AG09319 (cell line): Measurements from ENCODE around the gene IFNGR1.
A peak's percentile ranks its signal among the peaks of the same experiment; 100 is the strongest.

Experiments
- DNase-seq: peaks from one replicate; pipeline ENCODE4 v3.0.0-alpha.2; 2010; ENCODE audit warnings: low read depth; ENCODE audit errors: extremely low read depth
- TF ChIP-seq, protein P1 (sequence below): IDR thresholded peaks from 2 replicates; pipeline ENCODE4 v1.5.1; 2011; ENCODE audit warnings: low read depth, mild to moderate bottlenecking, inconsistent platforms, low read length, moderate library complexity

The IFNGR1 gene

DNA sequence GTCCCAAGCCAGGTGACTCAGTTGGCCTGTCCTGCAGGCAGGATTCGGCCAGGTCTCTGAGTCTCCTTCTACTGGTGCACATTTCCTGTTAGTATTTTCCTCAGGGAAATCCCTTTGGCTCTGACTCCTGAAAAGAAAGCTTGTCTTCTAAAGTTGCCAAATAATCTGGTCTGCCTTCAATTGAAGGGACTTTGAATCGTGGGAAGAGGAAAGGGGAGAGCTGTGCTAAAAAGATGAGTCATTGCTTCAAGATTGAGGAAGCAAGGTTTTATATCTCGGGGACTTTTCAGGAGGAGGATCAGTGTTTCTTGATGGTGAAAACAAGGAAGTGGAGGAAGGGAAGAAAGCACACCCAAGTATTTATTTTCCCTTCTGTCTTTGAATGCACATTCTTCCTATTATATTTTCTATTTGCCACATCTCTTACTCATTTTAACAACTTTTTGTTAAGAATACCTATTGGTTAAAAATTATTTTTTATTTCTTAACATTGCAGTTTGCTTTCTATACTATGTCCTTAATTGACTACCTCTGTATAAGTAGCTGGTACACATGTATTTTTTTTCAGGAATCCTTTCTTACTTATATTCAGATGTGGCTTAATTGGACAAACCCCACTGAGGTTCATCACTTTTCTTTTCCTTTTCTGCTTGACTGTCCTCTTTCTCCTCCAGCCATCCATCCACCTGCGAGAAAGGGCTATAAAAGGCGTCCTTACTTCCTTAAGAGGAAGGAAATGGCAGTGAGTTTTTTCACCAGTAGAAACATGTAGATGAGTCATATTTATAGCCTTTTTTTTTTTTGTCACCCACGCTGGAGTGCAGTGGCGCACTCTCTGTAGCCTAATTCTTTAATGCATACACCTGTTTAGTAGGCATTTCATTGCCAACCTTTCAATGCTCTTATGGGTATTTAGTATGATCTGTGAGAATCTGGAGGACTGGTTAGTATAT, 15.0 kb upstream of the IFNGR1 start:
- peak; percentile 88 for DNase-seq
- TF ChIP-seq, protein P1, sequence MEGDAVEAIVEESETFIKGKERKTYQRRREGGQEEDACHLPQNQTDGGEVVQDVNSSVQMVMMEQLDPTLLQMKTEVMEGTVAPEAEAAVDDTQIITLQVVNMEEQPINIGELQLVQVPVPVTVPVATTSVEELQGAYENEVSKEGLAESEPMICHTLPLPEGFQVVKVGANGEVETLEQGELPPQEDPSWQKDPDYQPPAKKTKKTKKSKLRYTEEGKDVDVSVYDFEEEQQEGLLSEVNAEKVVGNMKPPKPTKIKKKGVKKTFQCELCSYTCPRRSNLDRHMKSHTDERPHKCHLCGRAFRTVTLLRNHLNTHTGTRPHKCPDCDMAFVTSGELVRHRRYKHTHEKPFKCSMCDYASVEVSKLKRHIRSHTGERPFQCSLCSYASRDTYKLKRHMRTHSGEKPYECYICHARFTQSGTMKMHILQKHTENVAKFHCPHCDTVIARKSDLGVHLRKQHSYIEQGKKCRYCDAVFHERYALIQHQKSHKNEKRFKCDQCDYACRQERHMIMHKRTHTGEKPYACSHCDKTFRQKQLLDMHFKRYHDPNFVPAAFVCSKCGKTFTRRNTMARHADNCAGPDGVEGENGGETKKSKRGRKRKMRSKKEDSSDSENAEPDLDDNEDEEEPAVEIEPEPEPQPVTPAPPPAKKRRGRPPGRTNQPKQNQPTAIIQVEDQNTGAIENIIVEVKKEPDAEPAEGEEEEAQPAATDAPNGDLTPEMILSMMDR, result no peak

DNA sequence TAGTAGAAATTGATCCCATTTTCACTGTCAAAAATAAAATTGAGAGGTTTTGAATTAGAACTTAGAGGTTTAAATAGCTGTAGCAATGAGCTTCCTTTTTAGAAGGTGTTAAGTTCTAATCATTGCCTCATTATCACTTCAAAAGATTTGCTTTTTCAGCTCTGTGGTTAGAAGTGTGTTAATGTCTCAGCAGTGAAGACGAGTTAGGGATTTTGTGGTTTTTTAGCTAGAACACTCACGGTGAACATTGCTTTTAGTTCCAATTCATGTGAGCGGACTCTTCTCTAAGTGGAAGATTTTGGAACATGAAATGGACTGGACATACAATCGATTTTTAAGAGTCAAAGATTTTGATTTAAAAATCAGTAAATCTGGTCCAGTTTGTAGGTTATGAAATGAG, 12.7 kb upstream of the IFNGR1 start:
- DNase-seq, result no peak
- TF ChIP-seq, protein P1, result no peak

DNA sequence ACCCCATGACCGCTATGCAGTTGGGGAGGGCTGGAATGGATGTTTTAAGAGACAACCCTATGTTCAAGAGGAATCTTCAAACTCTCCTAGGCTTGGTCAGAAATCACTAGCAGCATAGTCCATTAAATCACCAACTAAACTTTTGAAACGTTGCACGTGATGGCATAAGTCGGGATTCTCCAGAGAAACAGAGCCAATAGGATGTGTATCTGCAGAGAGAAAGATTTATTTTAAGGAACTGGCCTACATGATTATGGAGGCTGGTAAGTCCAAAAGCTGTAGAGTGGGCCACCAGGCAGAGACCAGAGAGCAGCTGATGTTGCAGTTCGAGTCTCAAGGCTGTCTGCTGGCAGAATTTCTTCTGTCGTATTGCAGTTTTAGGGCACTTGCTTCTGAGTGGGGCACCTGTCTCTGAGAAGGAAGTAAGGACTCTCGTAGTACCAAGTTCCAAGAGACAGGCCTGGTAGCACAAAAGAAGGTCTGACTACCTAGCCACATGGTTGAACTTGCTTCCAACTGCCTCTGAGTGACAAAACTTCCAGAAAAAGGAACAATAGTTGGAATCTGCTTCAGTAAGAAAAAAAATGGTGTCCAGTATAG, 11.9 kb upstream of the IFNGR1 start:
- TF ChIP-seq, protein P1, result no peak
- no peak for DNase-seq

DNA sequence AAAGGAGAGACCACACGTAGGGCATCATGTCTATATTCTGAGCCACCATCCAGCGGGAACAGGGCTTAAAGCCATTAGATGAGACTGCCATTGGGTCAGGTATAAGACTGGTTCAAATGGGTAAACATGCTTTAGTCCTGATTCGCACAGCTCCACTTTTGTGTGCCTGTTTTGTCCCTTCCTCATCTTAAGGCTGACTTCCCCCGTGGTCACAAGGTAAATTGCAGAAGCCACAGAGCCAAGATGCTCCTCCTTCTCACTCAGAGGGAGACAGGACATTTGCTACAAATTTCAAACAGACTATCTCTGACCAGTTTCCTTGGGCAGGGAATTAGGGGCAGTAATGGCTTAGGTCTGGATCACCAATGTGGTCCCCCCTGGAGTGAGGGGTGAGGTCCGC, 11.4 kb upstream of the IFNGR1 start:
- DNase-seq, result no peak
- TF ChIP-seq, protein P1, result no peak

DNA sequence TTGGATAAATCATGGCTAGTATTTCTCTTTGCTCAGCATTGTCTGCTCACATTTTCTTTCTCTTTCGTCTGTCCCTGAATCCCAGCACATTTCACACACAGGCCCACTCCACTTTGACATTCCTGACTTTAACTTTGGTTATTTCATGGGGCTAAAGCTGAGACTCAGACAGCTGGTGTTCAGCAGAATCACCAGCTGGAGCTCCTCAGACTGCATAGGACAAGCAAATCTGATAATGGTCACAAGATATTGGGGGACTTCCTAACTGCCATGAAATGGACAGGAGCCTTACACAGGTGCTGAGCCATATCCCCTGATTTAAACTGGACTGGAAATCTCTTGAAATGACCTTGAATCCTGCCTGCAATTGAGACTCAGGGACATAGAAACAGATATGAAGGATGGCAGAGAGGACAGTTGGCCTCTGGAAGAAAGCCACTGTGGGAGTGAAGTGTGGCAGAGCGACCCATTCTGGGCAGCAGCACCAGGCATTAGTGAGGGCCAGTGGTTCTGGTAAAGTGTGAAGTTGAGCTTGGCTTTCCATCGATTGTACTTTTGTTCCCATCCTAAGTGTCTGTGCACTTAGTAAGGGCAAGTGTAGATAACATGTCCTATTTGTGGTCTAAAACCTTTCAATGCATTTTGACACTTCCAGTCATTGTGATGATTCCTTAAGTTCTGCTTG, 10.0 kb upstream of the IFNGR1 start:
- no peak for DNase-seq
- TF ChIP-seq, protein P1, result no peak

DNA sequence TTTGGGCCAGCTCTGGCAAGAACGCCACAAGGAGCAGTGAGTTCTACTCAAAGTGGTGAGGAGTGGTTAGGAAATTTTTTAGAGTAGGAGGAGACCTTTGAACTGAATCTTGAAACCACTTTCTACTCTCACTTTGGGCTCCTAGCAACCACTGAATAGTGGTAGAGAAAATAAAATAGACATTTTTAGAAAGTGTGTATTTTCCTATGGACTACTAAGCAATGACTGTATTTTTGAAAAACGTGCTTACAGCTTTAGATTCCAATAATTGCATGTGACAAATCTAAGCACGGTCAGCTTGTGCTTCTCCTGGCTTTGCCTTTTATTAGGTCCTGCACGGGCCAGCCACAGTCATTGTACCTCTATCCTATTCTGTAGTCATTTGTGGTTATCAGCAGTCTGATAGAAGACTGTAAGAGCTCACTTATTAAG, 8.7 kb upstream of the IFNGR1 start:
- TF ChIP-seq, protein P1, result no peak
- no peak for DNase-seq
